Astrocyte of the spinal cord (primary cell): ENCODE data around the gene FLVCR2.

Experiments used
- DNase-seq: peaks from one replicate; pipeline ENCODE4 v3.0.0; 2011; ENCODE audit warnings: low read depth, low spot score
- H3K4me3 ChIP-seq: 2 replicates; pipeline ENCODE4 v1.5.1; 2011; ENCODE audit warnings: low read depth, mild to moderate bottlenecking, low read length, moderate library complexity
- CTCF ChIP-seq: IDR thresholded peaks from 2 replicates; pipeline ENCODE4 v1.5.1; 2012; ENCODE audit warnings: low read depth, mild to moderate bottlenecking, low read length, inconsistent platforms
- in situ Hi-C: cut with HindIII; loops from 2 replicates; pipeline ENCODE4 v1.10.0; 2017; ENCODE audit warnings: low sequenced_read_pairs

The FLVCR2 gene

GRCh38 chr14:75643985-75644384 lies 65.6 kb downstream of the FLVCR2 start:
- DNase-seq = no peak
- no peak overlapping the region for H3K4me3 ChIP-seq
- in situ Hi-C loops = no loop called here
- TF ChIP-seq CTCF = no peak

GRCh38 chr14:75645056-75645455 lies 66.6 kb downstream of the FLVCR2 start:
- no peak overlapping the region for H3K4me3 ChIP-seq
- no peak for TF ChIP-seq CTCF
- in situ Hi-C loops = no loop called here
- no peak for DNase-seq

- no peak for DNase-seq
- H3K4me3 ChIP-seq = no peak overlapping the region
- no peak for TF ChIP-seq CTCF
- in situ Hi-C loops = no loop called here
These were observed 68.3 kb downstream of the FLVCR2 start for GRCh38 chr14:75646762-75647161.

GRCh38 chr14:75647640-75648039 lies 69.2 kb downstream of the FLVCR2 start:
- no peak for TF ChIP-seq CTCF
- in situ Hi-C loops = no loop called here
- no peak overlapping the region for H3K4me3 ChIP-seq
- DNase-seq = peak; percentile 52

- in situ Hi-C loops = no loop called here
- no peak overlapping the region for H3K4me3 ChIP-seq
- DNase-seq = peak; percentile 99
- TF ChIP-seq CTCF = no peak
These were observed 69.8 kb downstream of the FLVCR2 start for GRCh38 chr14:75648066-75648838.

- no peak for DNase-seq
- in situ Hi-C loops = no loop called here
- no peak for TF ChIP-seq CTCF
- no peak overlapping the region for H3K4me3 ChIP-seq
These were observed 70.9 kb downstream of the FLVCR2 start for GRCh38 chr14:75649337-75649736.
